ENCODE results near the gene OR10A6.

GRCh38 chr11:7968686-7969085, 37.6 kb upstream of the OR10A6 start:
- no peak for TF ChIP-seq NR2C1 (IDR thresholded peaks at IDR 0.05)
- TF ChIP-seq NR2C1 (tag; IDR thresholded peaks at IDR 0.05): no peak
- no peak for TF ChIP-seq POLR2A (conservative IDR thresholded peaks at IDR 0.05)
- no peak for TF ChIP-seq CTCF (IDR thresholded peaks at IDR 0.05 in 2 of 3, conservative IDR thresholded peaks at IDR 0.05 in 1 of 3; ENCODE audit: insufficient read depth in 2 of 3, low read depth in 1 of 3, low read length in 3 of 3)
- no peak for TF ChIP-seq GTF3C2 (IDR thresholded peaks at IDR 0.05; ENCODE audit: borderline replicate concordance, extremely low read depth, insufficient read length)
- TF ChIP-seq ATF1 (CRISPR knock-in tag; IDR thresholded peaks at IDR 0.05): no peak
- TF ChIP-seq ATF1 (tag; IDR thresholded peaks at IDR 0.05): no peak
- TF ChIP-seq IRF1 (CRISPR knock-in tag; IDR thresholded peaks at IDR 0.05; ENCODE audit: borderline replicate concordance): no peak
- TF ChIP-seq ARID3A (IDR thresholded peaks at IDR 0.05; ENCODE audit: borderline replicate concordance, low read depth, low read length): no peak
- TF ChIP-seq GABPB1 (CRISPR knock-in tag; IDR thresholded peaks at IDR 0.05): no peak
- TF ChIP-seq MBD1 (CRISPR knock-in tag; IDR thresholded peaks at IDR 0.05): no peak
- TF ChIP-seq ZNF644 (tag; IDR thresholded peaks at IDR 0.05; ENCODE audit: low read depth): no peak

Data from K562 (cell line).